ENCODE data around the gene TIMM10.

The TIMM10 gene

DNA sequence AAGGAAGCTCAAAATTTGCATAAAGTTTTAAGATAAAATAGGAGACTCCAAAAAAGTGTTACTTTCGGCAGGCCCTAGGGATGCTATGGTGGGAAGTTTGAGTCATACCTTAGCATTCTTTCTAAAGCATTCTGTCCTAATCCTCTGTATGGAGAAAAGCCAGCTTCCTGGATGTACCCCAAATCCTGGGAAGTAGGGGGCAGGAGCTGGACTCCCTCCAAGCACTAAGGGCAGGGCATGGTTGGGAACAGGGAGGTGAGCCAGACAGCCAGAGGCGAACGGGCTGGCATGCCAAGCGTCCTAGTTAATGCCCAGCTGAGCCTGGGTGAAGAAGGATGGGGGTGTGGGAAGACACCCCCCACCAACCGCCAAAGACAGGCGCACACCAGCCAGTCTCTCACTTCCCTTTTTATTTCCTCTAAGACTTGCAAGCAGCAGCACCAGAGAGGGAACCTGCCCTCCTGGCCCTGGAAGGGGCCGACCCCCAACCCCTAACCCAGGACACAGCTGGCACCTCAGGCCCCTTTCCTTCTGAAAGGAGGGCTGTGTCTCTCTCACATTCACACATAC lies 46.3 kb downstream of the TIMM10 start:
- no peak for DNase-seq
- H3K4me1 Mint-ChIP-seq, result peaks cover 29% of the 10 kb centered on the region
- no peak overlapping the region for H3K4me3 Mint-ChIP-seq
- no peak overlapping the region for H3K27ac Mint-ChIP-seq
- no peaks in the 10 kb centered on the region for H3K9me3 Mint-ChIP-seq
- H3K27me3 Mint-ChIP-seq, result peaks cover 29% of the 10 kb centered on the region
- ATAC-seq, result no peak

DNA sequence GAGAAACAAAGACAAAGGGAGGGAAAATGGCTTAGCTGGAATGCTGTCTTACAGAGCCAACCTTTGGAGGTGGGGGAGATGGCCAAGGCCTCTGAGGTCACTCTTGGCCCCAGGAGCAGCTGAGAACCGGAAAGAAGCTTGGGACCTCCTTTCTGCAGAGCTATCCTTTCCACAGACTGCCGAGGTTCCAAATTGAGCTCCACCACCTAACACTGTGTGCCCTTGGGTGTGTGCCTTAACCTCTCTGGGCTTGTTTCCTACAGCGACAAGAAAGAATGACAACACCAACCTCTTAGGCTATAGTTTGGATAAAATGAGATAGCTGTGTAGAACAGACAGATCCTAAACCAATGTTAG lies 47.0 kb downstream of the TIMM10 start:
- Mint-ChIP-seq H3K9me3 (no peaks in the 10 kb centered on the region), H3K4me1 (peaks cover 31% of the 10 kb centered on the region), H3K27ac (no peak overlapping the region), H3K27me3 (peaks cover 36% of the 10 kb centered on the region), H3K4me3 (peak overlapping the region in 1 of 2 donors; percentile 55)
- ATAC-seq (no peak), DNase-seq (no peak)

DNA sequence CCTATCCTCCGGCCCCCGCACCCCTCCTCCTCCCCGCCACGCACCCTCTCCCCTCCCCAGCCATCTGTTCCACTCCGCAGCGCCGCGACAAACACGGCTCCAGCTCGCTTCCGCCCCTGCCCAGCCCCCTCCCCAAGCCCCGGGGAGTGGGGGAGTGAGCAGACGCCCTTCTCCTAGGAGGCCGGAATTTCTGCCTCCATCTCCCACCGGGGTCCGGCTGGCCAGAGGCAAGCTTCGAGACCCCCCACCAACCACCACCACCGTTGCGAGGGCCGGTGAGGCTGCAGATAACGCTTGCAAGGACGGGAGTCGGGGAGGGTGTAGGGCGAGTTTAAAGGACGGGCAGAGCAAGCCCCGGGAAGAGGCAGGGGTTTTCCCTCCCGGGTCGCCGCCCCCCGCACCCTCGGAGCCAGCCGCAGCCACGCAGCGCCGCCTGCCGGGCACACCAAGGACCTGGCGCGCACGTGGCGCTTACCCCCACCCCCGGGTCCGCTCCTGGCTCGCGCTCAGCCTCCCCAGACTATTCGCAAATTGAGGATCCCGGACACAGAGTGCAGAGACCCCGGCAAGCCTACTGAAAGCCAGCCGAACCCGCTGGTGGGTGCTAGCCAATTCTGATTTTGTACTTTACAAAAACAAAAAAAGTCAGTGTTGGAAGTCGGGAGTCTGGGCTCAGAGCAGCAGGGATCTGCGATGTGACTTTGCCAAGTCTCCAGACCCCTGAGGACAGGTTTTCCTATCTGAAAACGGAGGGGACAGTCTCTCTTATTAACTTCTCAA lies 47.6 kb downstream of the TIMM10 start:
- ATAC-seq (peak; percentile 77), DNase-seq (peak; percentile 70 to 71)
- Mint-ChIP-seq H3K9me3 (no peaks in the 10 kb centered on the region), H3K27ac (peak overlapping the region in 1 of 2 donors; percentile 87), H3K27me3 (peaks cover 42% of the 10 kb centered on the region), H3K4me3 (peak overlapping the region; percentile 46 to 77), H3K4me1 (peaks cover 31% of the 10 kb centered on the region)

DNA sequence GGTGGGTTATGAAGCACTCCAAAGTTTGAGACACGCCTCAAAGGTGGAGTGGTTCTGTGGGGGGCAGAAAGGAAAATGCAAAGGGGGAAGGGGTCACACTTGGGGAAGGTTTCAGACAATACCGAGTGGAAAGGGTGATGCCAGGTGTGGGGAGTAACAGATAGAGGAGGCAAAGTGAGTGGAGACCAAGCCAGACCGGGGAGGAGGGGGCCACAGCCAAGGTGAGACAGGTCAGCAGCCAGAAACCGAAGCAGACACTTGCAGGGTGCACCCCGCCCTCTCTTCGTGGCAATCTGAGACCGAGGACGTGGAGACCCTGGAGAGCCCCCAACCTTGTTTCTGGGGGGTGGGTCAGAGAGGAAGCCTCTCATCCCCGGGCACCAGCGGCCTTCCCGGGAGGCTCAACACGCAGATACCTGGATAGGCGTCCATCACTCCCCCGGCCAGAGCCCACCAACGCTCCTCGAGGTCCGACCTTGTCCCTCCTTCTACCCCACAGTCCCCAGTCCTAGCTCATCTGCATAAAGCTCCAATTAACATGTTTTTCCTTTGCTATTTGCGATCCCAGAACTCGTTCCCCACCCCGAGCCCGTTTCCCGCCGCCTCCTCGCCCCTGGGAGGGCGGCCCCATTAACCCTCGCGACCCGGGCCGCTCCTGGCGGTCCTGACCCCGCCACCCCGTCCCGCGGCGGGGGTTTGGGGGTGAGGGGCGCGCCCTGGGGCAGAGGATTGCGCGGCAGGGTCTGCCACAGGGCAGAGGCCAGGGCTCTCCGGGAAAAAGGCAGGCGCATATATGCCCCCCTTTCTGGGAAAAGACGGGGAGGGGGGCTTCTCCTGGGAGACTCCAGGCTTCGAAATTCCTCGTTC lies 48.4 kb downstream of the TIMM10 start:
- ATAC-seq, result peak; percentile 13
- DNase-seq, result no peak
- Mint-ChIP-seq H3K9me3 (no peaks in the 10 kb centered on the region), H3K27me3 (peaks cover 50% of the 10 kb centered on the region), H3K27ac (no peak overlapping the region), H3K4me1 (peaks cover 34% of the 10 kb centered on the region), H3K4me3 (peak overlapping the region; percentile 25 to 52)

DNA sequence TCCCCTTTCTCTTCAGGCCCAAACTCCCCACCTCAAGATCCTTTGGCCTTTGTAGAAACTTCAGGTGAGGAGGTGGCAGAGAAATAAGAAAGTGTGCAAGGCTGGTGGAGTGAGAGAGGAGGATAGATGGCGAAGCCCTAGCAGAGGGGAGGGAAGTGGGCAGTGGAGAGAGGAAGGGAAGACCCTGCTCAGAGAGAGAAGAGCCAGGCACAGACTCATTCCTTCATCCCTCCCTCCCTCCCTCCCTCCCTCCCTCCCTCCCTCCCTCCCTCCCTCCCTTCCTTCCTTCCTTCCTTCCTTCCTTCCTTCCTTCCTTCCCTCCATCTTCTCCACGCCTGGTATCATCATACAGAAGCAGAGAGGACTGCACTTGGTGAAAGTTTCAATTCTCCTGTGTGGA lies 49.2 kb downstream of the TIMM10 start:
- Mint-ChIP-seq H3K4me1 (peaks cover 43% of the 10 kb centered on the region), H3K27ac (no peak overlapping the region), H3K4me3 (no peak overlapping the region), H3K9me3 (no peaks in the 10 kb centered on the region), H3K27me3 (peaks cover 53% of the 10 kb centered on the region)
- DNase-seq, result no peak
- no peak for ATAC-seq

DNA sequence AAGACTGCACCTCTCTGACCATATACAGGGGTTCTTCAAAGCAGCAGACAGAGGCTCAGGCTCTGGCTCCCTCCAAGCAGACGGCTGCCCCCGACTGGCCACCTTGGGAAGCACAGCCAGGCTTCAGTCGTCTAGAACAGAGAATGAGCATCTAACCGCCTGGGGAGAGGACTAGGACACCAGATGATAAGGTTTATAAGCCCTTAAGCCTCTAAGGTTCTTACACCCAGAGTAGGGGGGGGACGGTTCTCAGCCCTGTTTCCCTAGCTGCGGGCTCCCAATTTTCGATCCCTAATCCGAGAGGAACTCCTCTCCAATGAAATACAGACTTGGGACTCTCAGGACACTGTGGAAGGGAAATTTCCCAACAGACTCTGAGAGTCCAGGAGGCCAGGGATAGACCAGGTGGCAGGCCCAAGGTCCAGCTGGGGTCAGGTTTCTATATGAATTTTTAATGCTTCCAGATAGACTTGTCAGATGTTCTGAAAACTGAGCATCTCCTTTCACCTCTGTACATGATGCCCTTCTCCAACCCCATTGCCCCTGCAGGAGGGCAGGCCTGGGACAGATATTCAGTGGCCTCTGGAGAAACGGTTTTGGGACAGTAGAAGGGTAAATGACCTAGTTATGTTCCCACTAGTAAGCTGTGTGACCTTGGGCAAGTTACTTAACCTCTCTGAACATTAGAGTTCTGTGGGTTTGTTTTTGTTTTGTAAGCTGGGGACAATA lies 50.0 kb downstream of the TIMM10 start:
- Mint-ChIP-seq H3K27me3 (peaks cover 53% of the 10 kb centered on the region), H3K4me3 (no peak overlapping the region)

DNA sequence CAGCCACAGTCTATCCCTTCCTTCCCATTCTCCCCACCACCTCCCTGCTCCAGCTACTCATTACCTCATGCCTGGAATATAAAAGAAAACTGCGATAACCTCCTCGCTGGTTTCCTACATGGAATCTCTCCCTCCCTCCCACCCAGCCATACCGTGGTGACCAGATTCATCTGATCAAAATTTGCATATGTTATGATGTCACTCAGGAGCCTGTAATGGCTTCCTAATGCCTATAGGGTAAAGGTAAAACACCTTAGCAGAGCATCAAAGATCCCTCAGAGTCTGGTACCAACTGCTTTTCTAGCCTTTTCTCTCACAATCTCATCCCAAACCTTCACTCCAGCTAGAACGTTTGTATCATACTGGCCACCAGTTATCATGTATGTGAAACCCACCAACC lies 50.6 kb downstream of the TIMM10 start:
- Mint-ChIP-seq H3K4me3 (no peak overlapping the region), H3K27me3 (peaks cover 53% of the 10 kb centered on the region), H3K4me1 (peaks cover 56% of the 10 kb centered on the region), H3K9me3 (no peaks in the 10 kb centered on the region), H3K27ac (no peak overlapping the region)
- DNase-seq, result no peak
- ATAC-seq, result no peak

More for the DNA sequence above, 50.0 kb downstream of the TIMM10 start:
- DNase-seq, result peak; percentile 69 to 73
- peaks cover 50% of the 10 kb centered on the region for H3K4me1 Mint-ChIP-seq
- H3K9me3 Mint-ChIP-seq, result no peaks in the 10 kb centered on the region
- peak; percentile 59 for ATAC-seq
- H3K27ac Mint-ChIP-seq, result no peak overlapping the region

DNA sequence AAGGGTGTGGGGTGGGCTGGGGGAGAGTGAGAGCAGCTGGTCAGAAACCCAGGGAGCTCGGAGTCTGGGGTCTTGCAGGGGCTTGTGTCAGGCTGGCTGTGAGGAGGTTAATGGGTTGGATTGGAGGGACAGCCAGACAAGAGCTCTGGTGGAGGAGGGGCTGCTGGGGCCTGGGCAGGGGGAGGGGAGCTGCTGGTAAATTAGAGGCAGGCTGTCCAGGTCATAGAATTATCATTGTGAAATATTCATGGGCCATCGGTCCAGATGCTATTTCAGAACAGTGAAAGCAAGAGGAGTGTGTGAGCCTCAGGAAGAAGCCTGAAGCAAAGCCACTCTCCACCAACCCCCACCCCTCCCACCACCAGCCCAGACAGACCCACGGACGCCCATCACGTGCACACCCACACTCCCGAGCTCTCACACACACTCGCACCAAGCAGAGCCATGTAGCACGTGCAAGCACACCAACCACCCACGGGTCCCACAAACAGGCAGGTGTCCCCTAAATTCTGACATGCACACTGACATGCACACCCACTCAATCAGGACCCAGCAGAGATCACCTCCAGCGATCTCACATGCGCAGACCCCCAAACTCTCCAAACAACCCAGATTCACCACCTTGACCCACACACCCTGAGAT lies 51.4 kb downstream of the TIMM10 start:
- Mint-ChIP-seq H3K27ac (peak overlapping the region in 1 of 2 donors; percentile 85), H3K27me3 (peaks cover 53% of the 10 kb centered on the region), H3K4me1 (peaks cover 64% of the 10 kb centered on the region), H3K9me3 (no peaks in the 10 kb centered on the region), H3K4me3 (no peak overlapping the region)
- DNase-seq (no peak), ATAC-seq (no peak)
